ENCODE results near the gene COA7. TPM values are rescaled to one million over a fixed set of nuclear protein-coding genes. Genes with fewer than 3 reads are reported as not detected.
"Not testable (repeated sequence)": the region's sequence is repeated elsewhere in the genome, so short reads cannot be mapped to it uniquely, and the experiment has no call there.

COA7 gene
- polyA plus RNA-seq, 3 donors from 2014 or later = 2.7 to 5.9 (median 5.9) TPM

DNA sequence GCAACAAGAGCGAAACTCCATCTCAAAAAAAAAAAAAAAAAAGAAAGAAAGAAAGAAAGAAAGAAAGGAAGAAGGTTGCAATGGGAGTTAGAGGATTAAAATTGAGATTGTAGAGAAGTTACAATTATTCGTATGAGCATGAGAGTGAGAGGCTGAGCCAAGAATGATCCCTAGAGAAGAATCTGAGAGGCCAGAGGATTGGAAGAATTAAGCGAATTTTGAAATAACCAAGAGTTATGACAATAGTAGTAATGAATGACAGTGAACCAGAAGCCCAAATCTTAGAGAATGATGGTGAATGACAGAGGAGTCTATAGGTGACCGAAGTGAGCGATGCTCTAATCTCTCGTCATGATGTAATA lies 27.7 kb upstream of the COA7 start:
- peak overlapping the region; percentile 8 to 82 (median 62) for H3K27ac Mint-ChIP-seq
- peaks cover 27 to 32% of the 10 kb centered on the region in 2 donors for H3K4me1 Mint-ChIP-seq
- peaks cover 5 to 14% (median 9%) of the 10 kb centered on the region in 3 donors for H3K27me3 Mint-ChIP-seq (ENCODE audit: low read depth in 3 of 3)
- peak overlapping the region; percentile 71 to 82 (median 77) for H3K4me3 Mint-ChIP-seq
- H3K9me3 Mint-ChIP-seq = no peaks in the 10 kb centered on the region
- H3K36me3 Mint-ChIP-seq = peaks cover 0 to 6% (median 0%) of the 10 kb centered on the region in 3 donors
- DNase-seq = no peak

DNA sequence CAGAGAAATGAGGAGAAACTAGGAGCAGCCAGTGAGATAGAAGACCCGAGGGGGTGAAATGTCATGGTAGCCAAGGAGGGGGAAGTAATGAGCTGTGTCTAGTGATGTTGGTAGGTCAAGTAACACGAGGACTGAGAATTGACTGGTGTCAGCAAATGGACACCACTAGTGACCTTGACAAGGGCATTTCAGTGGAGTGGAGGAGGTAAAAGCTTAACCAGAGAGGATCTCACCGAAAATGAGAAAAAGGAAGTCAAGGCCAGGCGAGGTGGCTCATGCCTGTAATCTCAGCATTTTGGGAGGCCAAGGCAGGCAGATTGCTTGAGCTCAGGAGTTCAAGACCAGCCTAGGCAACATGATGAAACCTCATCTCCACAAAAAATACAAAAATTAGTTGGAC lies 25.1 kb upstream of the COA7 start:
- Mint-ChIP-seq H3K4me3 (peak overlapping the region in 1 of 5 donors; percentile 45), H3K27ac (no peak overlapping the region), H3K27me3 (ENCODE audit: low read depth in 3 of 3) (peaks cover 5 to 14% (median 12%) of the 10 kb centered on the region in 3 donors), H3K36me3 (no peaks in the 10 kb centered on the region), H3K4me1 (peaks cover 22 to 32% of the 10 kb centered on the region in 2 donors), H3K9me3 (no peaks in the 10 kb centered on the region)
- DNase-seq = no peak

DNA sequence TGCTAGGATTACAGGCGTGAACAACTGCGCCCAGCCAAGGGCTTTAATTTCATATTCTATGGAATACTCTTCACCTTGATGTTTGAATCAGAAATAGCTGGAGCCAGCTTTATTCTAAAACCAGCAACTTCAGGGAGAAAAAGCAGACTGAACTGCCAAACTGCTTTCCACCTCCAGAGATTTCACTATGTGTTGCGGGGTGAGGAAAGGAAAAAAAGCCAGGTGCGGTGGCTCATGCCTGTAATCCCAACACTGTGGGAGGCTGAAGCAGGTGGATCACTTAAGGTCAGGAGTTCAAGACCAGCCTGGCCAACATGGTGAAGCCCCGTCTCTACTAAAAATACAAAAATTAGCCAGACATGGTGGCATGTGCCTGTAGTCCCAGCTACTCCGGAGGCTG lies 17.1 kb upstream of the COA7 start:
- H3K4me3 Mint-ChIP-seq, H3K4me1 Mint-ChIP-seq, H3K9me3 Mint-ChIP-seq, H3K27ac Mint-ChIP-seq, DNase-seq, H3K36me3 Mint-ChIP-seq: not testable (repeated sequence)
- H3K27me3 Mint-ChIP-seq (ENCODE audit: low read depth in 3 of 3) = peaks cover 1 to 17% (median 4%) of the 10 kb centered on the region in 3 donors

DNA sequence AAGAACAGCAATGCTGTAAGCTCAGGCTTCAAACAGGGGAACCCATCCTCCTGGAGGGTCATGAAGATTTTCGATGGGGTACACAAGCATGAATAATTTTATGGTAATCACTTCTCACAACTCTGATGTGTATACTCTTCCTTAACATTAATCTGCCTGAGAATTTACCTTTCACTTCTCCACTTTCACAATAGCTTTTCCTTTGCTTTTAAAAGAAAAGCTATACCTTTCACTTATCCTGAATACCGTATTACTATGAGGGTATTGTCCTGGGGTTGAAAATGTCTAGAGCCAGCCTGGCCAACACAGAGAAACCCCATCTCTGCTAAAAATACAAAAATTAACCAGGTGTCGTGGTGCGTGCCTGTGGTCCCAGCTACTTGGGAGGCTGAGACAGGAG lies 15.4 kb upstream of the COA7 start:
- Mint-ChIP-seq H3K4me3 (no peak overlapping the region), H3K4me1 (no peaks in the 10 kb centered on the region), H3K9me3 (no peaks in the 10 kb centered on the region), H3K27me3 (ENCODE audit: low read depth in 3 of 3) (peaks cover 4 to 16% (median 7%) of the 10 kb centered on the region in 3 donors), H3K36me3 (peaks cover 0 to 4% (median 0%) of the 10 kb centered on the region in 3 donors), H3K27ac (no peak overlapping the region)
- no peak for DNase-seq

DNA sequence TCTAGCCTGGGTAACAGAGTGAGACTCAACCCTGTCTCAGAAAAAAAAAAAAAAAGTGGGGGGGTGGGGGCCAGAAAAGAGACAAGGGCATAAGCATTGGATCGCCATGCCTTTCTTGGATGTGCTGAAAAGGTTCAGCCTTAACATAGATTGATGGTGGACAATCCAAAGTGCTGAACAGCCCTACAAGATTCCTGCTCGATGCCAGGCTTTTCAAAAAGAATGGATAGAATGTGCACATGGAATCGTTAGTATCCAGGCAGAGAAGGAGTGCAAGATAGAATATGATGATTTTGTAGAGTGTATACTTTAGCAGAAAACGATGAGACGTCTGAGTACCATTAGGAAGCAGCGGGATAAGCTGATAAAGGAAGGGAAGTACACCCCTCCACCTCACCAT lies 10.9 kb upstream of the COA7 start:
- no peak for DNase-seq
- H3K36me3 Mint-ChIP-seq = peaks cover 0 to 8% (median 0%) of the 10 kb centered on the region in 3 donors
- no peak overlapping the region for H3K4me3 Mint-ChIP-seq
- H3K9me3 Mint-ChIP-seq = no peaks in the 10 kb centered on the region
- peaks cover 0 to 2% of the 10 kb centered on the region in 2 donors for H3K4me1 Mint-ChIP-seq
- no peak overlapping the region for H3K27ac Mint-ChIP-seq
- H3K27me3 Mint-ChIP-seq (ENCODE audit: low read depth in 3 of 3) = peaks cover 6 to 8% (median 7%) of the 10 kb centered on the region in 3 donors

DNA sequence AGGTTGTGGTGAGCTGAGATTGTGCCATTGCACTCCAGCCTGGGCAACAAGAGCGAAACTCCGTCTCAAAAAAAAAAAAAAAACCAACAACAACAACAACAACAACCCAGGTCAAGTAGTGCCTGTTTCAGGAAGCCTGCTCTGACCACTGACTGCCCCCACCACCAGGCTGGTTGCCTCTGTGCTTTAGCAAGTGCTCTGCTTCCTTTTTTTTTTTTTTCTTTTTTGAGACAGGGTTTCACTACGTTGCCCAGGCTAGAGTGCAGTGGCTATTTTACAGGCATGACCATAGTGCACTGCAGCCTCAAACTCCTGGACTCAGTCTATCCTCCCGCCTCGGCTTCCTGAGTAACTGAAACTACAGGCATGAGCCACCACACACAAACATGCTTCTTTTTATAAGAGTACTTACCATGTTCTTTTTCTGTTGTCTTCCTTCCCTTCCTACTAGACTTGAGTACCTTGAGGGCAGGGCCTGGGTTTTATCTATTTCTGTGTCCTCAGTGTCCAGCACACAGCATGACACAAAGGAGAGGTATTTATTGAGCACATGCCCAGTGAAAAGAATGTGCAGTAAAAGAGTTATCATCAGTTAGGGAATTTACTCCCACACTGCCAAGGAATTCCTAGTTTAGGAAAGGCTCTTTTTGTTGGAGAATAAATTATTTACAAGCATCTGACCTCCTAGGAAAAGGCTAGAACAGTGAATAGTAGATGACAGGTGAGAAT lies 9.9 kb upstream of the COA7 start:
- H3K4me1 Mint-ChIP-seq = peaks cover 6 to 9% of the 10 kb centered on the region in 2 donors
- no peak for DNase-seq
- H3K27me3 Mint-ChIP-seq (ENCODE audit: low read depth in 3 of 3) = peaks cover 4 to 12% (median 10%) of the 10 kb centered on the region in 3 donors
- H3K4me3 Mint-ChIP-seq = no peak overlapping the region
- no peaks in the 10 kb centered on the region for H3K9me3 Mint-ChIP-seq
- H3K27ac Mint-ChIP-seq = no peak overlapping the region
- peaks cover 0 to 8% (median 0%) of the 10 kb centered on the region in 3 donors for H3K36me3 Mint-ChIP-seq

DNA sequence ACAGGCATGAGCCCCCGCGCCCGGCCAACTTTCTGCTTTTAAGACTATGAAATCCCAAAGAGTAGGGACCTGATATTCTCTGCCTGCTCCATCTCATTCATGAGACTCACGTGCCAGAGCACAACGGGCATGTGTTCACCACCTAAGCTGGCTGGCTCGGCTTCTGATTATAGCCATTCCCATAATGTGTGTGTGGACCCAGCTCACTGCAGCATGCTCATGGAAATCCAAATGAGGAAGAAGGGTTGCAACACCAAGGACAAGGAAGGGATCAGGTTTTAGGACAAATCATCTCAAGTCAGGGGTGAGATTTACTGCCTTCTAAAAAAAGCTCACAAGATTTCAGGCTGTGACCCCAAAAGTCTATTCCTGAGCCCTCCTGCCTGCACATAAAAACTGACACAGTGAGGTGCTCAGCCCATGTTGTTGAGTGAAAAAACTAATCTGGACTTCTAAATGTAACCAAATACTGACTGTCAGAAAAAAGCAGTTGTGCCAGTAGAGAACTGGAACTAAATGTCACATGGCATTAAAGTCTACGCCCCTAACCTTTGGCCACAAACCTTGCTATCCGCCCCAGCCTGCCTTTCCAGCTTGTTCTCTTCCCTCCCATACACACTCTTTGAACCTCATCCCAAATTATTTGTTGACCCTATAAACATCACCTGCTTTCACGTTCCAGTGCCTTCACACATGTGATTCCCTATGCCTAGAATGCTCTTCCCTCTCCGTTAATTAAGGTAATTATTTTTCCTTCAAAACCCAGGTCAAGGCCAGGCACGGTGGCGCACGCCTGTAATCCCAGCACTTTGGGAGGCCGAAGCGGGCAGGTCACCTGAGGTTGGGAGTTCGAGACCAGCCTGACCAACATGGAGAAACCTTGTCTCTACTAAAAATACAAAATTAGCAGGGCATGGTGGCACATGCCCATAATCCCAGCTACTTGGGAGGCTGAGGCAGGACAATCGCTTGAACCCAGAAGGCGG lies 9.1 kb upstream of the COA7 start:
- Mint-ChIP-seq H3K4me3 (no peak overlapping the region), H3K9me3 (no peaks in the 10 kb centered on the region), H3K27me3 (ENCODE audit: low read depth in 3 of 3) (peaks cover 4 to 13% (median 9%) of the 10 kb centered on the region in 3 donors), H3K27ac (no peak overlapping the region), H3K4me1 (peaks cover 13 to 14% of the 10 kb centered on the region in 2 donors), H3K36me3 (peaks cover 0 to 8% (median 0%) of the 10 kb centered on the region in 3 donors)
- DNase-seq = no peak

DNA sequence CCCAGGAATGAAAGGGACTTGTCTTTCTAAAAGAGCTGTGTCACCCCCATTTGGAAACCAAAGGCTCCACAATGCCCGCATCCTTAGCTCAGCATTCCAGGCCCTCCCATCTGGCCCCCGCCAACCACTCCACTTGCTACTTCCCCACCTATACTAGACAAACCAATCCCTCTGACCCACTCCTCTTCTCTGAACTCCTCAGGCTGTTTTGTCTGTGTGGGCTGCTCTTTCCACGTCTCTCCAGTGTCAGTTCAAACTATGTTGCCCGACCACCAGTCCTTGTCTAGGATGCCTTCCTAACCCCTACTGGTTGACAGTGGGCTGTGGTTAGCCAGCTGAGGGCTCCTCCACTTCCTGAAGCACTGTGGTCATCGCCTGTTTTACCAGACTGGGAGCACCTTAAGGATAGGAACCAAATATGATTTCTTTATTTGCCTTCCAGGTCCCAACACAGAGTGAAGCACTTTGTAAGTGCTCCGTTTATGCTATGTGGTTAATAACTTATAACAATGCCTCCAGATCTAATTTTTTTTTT lies 8.1 kb upstream of the COA7 start:
- Mint-ChIP-seq H3K27ac (no peak overlapping the region), H3K4me3 (no peak overlapping the region), H3K9me3 (no peaks in the 10 kb centered on the region), H3K27me3 (ENCODE audit: low read depth in 3 of 3) (peaks cover 4 to 13% (median 5%) of the 10 kb centered on the region in 3 donors), H3K4me1 (peaks cover 13 to 14% of the 10 kb centered on the region in 2 donors), H3K36me3 (peaks cover 0 to 7% (median 0%) of the 10 kb centered on the region in 3 donors)
- DNase-seq = no peak

DNA sequence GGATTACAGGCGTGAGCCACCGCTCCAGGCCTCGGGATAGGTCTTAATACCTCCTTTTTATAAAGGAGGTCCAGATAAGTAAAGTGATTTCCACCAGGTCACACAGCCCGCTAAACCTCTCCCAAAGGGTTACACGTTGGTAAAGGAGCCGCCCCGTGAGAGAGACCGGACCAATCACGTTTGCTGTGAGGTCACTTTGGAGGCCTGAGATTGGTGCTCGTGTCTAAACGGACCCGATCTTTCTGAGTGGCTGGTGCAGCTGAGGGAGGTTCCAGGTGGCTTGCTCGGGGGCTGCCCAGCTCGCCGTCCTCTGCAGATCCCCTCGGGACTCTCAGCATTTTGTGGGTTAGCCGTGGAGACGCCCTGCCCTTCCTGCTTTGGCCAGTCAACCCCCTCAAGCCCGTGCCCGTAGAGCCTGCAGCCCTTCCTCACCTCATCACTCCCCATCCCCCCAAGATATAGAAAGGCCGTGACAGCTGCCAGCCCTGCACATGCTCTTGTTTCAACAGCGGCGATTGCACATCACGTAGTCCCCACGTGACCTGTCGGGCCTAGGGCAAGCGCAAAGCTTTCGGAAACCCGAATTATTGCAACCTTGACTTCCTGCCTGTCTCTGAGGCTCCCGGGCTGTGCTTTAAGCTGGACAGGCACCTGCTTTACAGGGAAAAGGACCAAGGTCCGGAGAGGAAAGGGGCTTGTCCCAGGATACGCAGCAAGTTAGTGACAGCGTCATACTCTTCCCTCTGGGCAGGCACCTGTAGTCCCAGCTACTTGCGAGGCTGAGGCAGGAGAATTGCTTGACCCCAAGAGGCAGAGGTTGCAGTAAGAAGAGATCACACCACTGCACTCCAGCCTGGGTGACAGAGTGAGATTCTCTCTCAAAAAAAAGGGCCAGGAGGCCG lies 5.0 kb upstream of the COA7 start:
- H3K27ac Mint-ChIP-seq = peak overlapping the region; percentile 90 to 96 (median 94)
- no peaks in the 10 kb centered on the region for H3K9me3 Mint-ChIP-seq
- peak overlapping the region; percentile 85 to 96 (median 88) for H3K4me3 Mint-ChIP-seq

DNA sequence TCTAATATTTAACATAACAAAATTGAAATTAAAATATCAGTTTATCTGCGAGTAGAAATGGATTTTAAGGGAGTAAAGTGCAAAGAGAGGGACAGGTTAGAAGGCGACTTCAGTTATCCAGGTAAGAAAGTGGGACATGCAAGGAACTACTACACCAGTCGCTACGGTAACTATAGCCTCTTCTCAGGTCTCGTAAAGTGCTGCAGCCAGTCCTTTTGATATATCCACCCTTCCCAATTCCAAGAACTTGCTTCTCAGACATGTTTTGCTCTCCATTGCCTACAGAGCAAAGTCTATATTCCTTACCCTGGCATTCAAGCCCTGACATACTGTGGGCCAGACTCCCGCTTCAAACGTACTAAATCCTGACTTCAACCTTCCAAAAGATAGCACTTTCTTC lies 2.5 kb downstream of the COA7 start:
- H3K27ac Mint-ChIP-seq = peak overlapping the region in 1 of 6 donors; percentile 20
- H3K9me3 Mint-ChIP-seq = no peaks in the 10 kb centered on the region
- H3K4me3 Mint-ChIP-seq = peak overlapping the region in 3 of 5 donors; percentile 6 to 49 (median 40)
- peaks cover 0 to 10% (median 3%) of the 10 kb centered on the region in 3 donors for H3K27me3 Mint-ChIP-seq (ENCODE audit: low read depth in 3 of 3)
- H3K36me3 Mint-ChIP-seq = peaks cover 11 to 13% (median 13%) of the 10 kb centered on the region in 3 donors
- DNase-seq = no peak
- peaks cover 17 to 18% of the 10 kb centered on the region in 2 donors for H3K4me1 Mint-ChIP-seq

More for the DNA sequence above, 5.0 kb upstream of the COA7 start:
- Mint-ChIP-seq H3K36me3 (no peaks in the 10 kb centered on the region), H3K27me3 (ENCODE audit: low read depth in 3 of 3) (peaks cover 2 to 8% (median 7%) of the 10 kb centered on the region in 3 donors), H3K4me1 (peaks cover 20 to 21% of the 10 kb centered on the region in 2 donors)
- peak; percentile 77 to 82 (median 79) for DNase-seq

DNA sequence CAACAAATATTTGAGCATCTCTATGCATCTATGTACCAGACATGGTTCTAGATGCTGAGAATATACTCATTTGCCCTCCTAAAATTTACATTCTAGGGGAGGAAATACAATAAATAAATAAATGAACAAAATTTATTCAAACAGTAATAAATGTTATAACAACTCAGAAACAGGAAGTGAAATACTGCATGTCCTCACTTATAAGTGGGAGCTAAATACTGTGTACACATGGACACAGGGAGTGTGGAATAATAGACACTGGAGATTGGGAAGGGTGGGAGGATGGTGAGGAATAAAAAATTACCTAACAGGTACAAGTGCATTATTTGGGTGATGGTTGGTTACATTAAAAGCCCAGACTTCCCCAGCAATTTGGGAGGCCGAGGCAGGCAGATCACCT lies 4.3 kb downstream of the COA7 start:
- no peak for DNase-seq
- Mint-ChIP-seq H3K27me3 (ENCODE audit: low read depth in 3 of 3) (peaks cover 0 to 9% (median 3%) of the 10 kb centered on the region in 3 donors), H3K27ac (no peak overlapping the region), H3K9me3 (no peaks in the 10 kb centered on the region), H3K4me3 (no peak overlapping the region), H3K36me3 (peaks cover 11 to 13% (median 13%) of the 10 kb centered on the region in 3 donors), H3K4me1 (peaks cover 16 to 18% of the 10 kb centered on the region in 2 donors)

DNA sequence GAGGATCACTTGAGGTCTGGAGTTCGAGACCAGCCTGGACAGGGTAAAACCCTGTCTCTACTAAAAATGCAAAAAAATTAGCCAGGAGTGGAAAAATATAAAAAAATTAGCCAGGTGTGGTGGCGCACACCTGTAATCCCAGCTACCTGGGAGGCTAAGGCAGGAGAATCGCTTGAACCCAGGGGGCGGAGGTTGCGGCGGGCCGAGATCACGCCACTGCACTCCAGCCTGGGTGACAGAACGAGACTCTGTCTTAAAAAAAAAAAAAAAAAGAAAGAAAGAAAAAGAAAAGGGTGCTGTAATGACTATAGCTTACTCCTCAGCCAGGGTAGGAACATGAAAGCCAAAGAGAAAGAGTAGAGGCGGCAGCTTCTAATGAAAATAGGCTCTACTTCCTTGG lies 4.8 kb downstream of the COA7 start:
- DNase-seq; H3K4me3 Mint-ChIP-seq; H3K27me3 Mint-ChIP-seq (ENCODE audit: low read depth in 3 of 3); H3K9me3 Mint-ChIP-seq; H3K27ac Mint-ChIP-seq: not testable (repeated sequence)
- H3K36me3 Mint-ChIP-seq = peaks cover 11 to 13% (median 13%) of the 10 kb centered on the region in 3 donors
- H3K4me1 Mint-ChIP-seq = peaks cover 12 to 13% of the 10 kb centered on the region in 2 donors

DNA sequence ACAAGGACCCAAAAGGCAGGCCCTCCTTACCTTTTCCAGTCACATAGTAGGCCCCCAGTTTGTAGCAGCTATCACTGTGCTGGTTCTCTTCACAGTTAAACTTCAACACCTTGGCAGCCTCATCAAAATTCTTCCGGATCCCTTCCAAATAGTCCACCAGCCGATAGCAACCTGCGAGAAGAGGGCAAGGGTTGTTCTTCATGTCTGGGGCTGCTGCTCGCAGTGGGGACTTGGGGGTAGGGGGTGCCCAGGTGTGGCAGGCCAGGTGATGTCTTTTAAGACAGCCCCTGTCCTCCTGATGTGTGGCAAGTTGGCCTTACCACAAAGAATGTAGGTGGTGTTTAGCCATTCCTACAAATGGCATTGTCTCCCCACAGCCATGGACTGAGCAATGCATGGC lies 5.5 kb downstream of the COA7 start:
- Mint-ChIP-seq H3K36me3 (peaks cover 11 to 13% (median 13%) of the 10 kb centered on the region in 3 donors), H3K4me1 (peaks cover 6 to 7% of the 10 kb centered on the region in 2 donors), H3K4me3 (no peak overlapping the region), H3K27ac (no peak overlapping the region), H3K27me3 (ENCODE audit: low read depth in 3 of 3) (peaks cover 0 to 2% (median 0%) of the 10 kb centered on the region in 3 donors), H3K9me3 (no peaks in the 10 kb centered on the region)
- DNase-seq = no peak

All from immature natural killer cell (primary cell).